ENCODE results near the gene BTBD17.
"Not testable (repeated sequence)": the region's sequence is repeated elsewhere in the genome, so short reads cannot be mapped to it uniquely, and the experiment has no call there.

Gene BTBD17

GRCh38 chr17:74361230-74362068 is at the start of gene BTBD17:
Gene BTBD17, minus strand, starts transcription at chr17:74361868. Its CDS starts 49 bp downstream, at chr17:74361819.
- peak; percentile 94 for DNase-seq

- DNase-seq: no peak
Measured at GRCh38 chr17:74410001-74410443, 48.4 kb upstream of the BTBD17 start.

GRCh38 chr17:74408815-74409214 is 47.1 kb upstream of the BTBD17 start:
- DNase-seq: peak; percentile 88

- DNase-seq: no peak
Measured at GRCh38 chr17:74408262-74408661, 46.6 kb upstream of the BTBD17 start.

GRCh38 chr17:74407384-74407783 is 45.7 kb upstream of the BTBD17 start:
- DNase-seq: no peak

GRCh38 chr17:74405311-74405710 is 43.6 kb upstream of the BTBD17 start:
- DNase-seq: not testable (repeated sequence)

GRCh38 chr17:74404789-74405188 is 43.1 kb upstream of the BTBD17 start:
- no peak for DNase-seq

- no peak for DNase-seq
Measured at GRCh38 chr17:74404218-74404617, 42.5 kb upstream of the BTBD17 start.

- no peak for DNase-seq
Measured at GRCh38 chr17:74403512-74404137, 42.0 kb upstream of the BTBD17 start.

- no peak for DNase-seq
Measured at GRCh38 chr17:74402048-74402447, 40.4 kb upstream of the BTBD17 start.

GRCh38 chr17:74396567-74396966 is 34.9 kb upstream of the BTBD17 start:
- DNase-seq: no peak

- DNase-seq: no peak
Measured at GRCh38 chr17:74394977-74395376, 33.3 kb upstream of the BTBD17 start.

- DNase-seq: no peak
Measured at GRCh38 chr17:74394275-74394950, 32.7 kb upstream of the BTBD17 start.

GRCh38 chr17:74393346-74393942 is 31.8 kb upstream of the BTBD17 start:
- no peak for DNase-seq

- DNase-seq: no peak
Measured at GRCh38 chr17:74392848-74393247, 31.2 kb upstream of the BTBD17 start.

- DNase-seq: no peak
Measured at GRCh38 chr17:74391771-74392170, 30.1 kb upstream of the BTBD17 start.

- DNase-seq: no peak
Measured at GRCh38 chr17:74390680-74391653, 29.3 kb upstream of the BTBD17 start.

- DNase-seq: no peak
Measured at GRCh38 chr17:74389937-74390679, 28.4 kb upstream of the BTBD17 start.

- no peak for DNase-seq
Measured at GRCh38 chr17:74389084-74389753, 27.6 kb upstream of the BTBD17 start.

- no peak for DNase-seq
Measured at GRCh38 chr17:74387365-74388218, 25.9 kb upstream of the BTBD17 start.
